Right ventricle myocardium superior (tissue), 1 donor: Measurements from ENCODE around the gene SCN4B. TPM values are rescaled to one million over a fixed set of nuclear protein-coding genes. Genes with fewer than 3 reads are reported as not detected.
A peak's percentile ranks its signal among the peaks of the same experiment; 100 is the strongest.
"Not testable (repeated sequence)": the region's sequence is repeated elsewhere in the genome, so short reads cannot be mapped to it uniquely, and the experiment has no call there.

Experiments used
- ATAC-seq: fragments of 200-7000 bp; cut with Tn5 transposase; one replicate; pipeline ENCODE4 v1.9.1; 2020; ENCODE audit warnings: mild to moderate bottlenecking; ENCODE audit not compliant: poor library complexity
- DNase-seq: peaks from one replicate; pipeline ENCODE4 v3.0.0-alpha.2; 2020
- intact Hi-C: fragments of 100-400 bp; cut with DNase I; formaldehyde crosslinking; loops from one replicate; pipeline ENCODE4 v1.11.2; 2022
- long read RNA-seq: library from polyadenylated mRNA; unstranded; transcript quantifications from one replicate; pipeline ENCODE4 v2.0.0, GENCODE V29; 2021
- total RNA-seq: library from RNA; stranded (reverse); fragmentation: NEBNext Ultra II Directional; extraction: Animal tissue kit (Norgen Biotek cat#: 25700); gene quantifications from one replicate; pipeline ENCODE4 v1.2.1, GENCODE V29; 2021
- donor health status: DM: no; HTN: yes; CAD: no; lungs with severe emphysema.

The SCN4B gene
- 12.0 TPM for total RNA-seq
- long read RNA-seq, full-length matches to known transcripts = 7 of 43 reads
- long read RNA-seq, partial matches to known transcripts = 1 of 43 reads
- long read RNA-seq, other reads (novel, unspliced or antisense) = 35 of 43 reads

- intact Hi-C loops = no loop called here
- peak; percentile 84 for ATAC-seq
- peak; percentile 79 for DNase-seq
These were observed at the start of gene SCN4B for GRCh38 chr11:118152552-118153471. Gene SCN4B, minus strand, starts transcription at chr11:118152823. Its CDS starts 150 bp downstream, at chr11:118152673.

GRCh38 chr11:118201966-118202365, 49.3 kb upstream of the SCN4B start:
- no peak for DNase-seq
- ATAC-seq = no peak
- intact Hi-C loops = loop anchor here (5.0 kb wide), 1 partner anchor 85 kb away; no protein-coding TSS in a partner anchor

- ATAC-seq = no peak
- DNase-seq = no peak
- intact Hi-C loops = loop anchor here (5.0 kb wide), 1 partner anchor 86 kb away; no protein-coding TSS in a partner anchor
These were observed 48.5 kb upstream of the SCN4B start for GRCh38 chr11:118200901-118201680.

GRCh38 chr11:118200497-118200896, 47.9 kb upstream of the SCN4B start:
- DNase-seq (no peak), ATAC-seq (no peak)
- intact Hi-C loops = loop anchor here (5.0 kb wide), 1 partner anchor 87 kb away; no protein-coding TSS in a partner anchor

- ATAC-seq = no peak
- no peak for DNase-seq
- intact Hi-C loops = loop anchor here (5.0 kb wide), 1 partner anchor 153 kb away; no protein-coding TSS in a partner anchor
These were observed 46.5 kb upstream of the SCN4B start for GRCh38 chr11:118199135-118199534.

- intact Hi-C loops = loop anchor here (5.0 kb wide), 1 partner anchor 154 kb away; no protein-coding TSS in a partner anchor
- DNase-seq = peak; percentile 90
- ATAC-seq = peak; percentile 66
These were observed 45.7 kb upstream of the SCN4B start for GRCh38 chr11:118198370-118198769.

- DNase-seq = peak; percentile 86
- intact Hi-C loops = loop anchor here (5.0 kb wide), 1 partner anchor 157 kb away; no protein-coding TSS in a partner anchor
- ATAC-seq = peak; percentile 95
These were observed 42.4 kb upstream of the SCN4B start for GRCh38 chr11:118194835-118195627.

- DNase-seq = no peak
- peak; percentile 3 for ATAC-seq
- intact Hi-C loops = no loop called here
These were observed 41.4 kb upstream of the SCN4B start for GRCh38 chr11:118193910-118194566.

- DNase-seq = not testable (repeated sequence)
These were observed 40.2 kb upstream of the SCN4B start for GRCh38 chr11:118192817-118193216.

GRCh38 chr11:118190942-118191506, 38.4 kb upstream of the SCN4B start:
- ATAC-seq, DNase-seq, intact Hi-C loops: not testable (repeated sequence)

More at GRCh38 chr11:118192817-118193216, 40.2 kb upstream of the SCN4B start:
- ATAC-seq, intact Hi-C loops: not testable (repeated sequence)

- DNase-seq = no peak
- intact Hi-C loops = no loop called here
- peak; percentile 31 for ATAC-seq
These were observed 33.9 kb upstream of the SCN4B start for GRCh38 chr11:118186346-118187107.

- intact Hi-C loops = no loop called here
- DNase-seq (peak; percentile 55), ATAC-seq (no peak)
These were observed 32.4 kb upstream of the SCN4B start for GRCh38 chr11:118184784-118185579.

- intact Hi-C loops, ATAC-seq: not testable (repeated sequence)
These were observed 31.1 kb upstream of the SCN4B start for GRCh38 chr11:118183691-118184090.

GRCh38 chr11:118180300-118180703, 27.7 kb upstream of the SCN4B start:
- DNase-seq (peak; percentile 91), ATAC-seq (peak; percentile 96)
- intact Hi-C loops = no loop called here

More at GRCh38 chr11:118183691-118184090, 31.1 kb upstream of the SCN4B start:
- not testable (repeated sequence) for DNase-seq

GRCh38 chr11:118176778-118177134, 24.1 kb upstream of the SCN4B start:
- ATAC-seq = no peak
- DNase-seq = no peak
- intact Hi-C loops = no loop called here
